CD4-positive, alpha-beta T cell (primary cell): ENCODE measurements around the gene FBXO7. TPM values are rescaled to one million over a fixed set of nuclear protein-coding genes. Genes with fewer than 3 reads are reported as not detected.

Experiments
- ATAC-seq: fragments of 200-7000 bp; cut with Tn5 transposase; one replicate; pipeline ENCODE4 v1.10.0; 2022; ENCODE audit warnings: mild to moderate bottlenecking; ENCODE audit not compliant: poor library complexity
- CTCF ChIA-PET: fragments of 350-600 bp; sonication (Branson Sonifier 250); formaldehyde crosslinking; loops from one replicate; lab custom pipeline; 2021; ENCODE audit warnings: antibody characterized with exemption, inconsistent platforms; lab: Charles Lee
- POLR2A ChIA-PET: fragments of 350-600 bp; sonication (Branson Sonifier 250); formaldehyde crosslinking; loops from one replicate; lab custom pipeline; 2021; ENCODE audit warnings: antibody characterized with exemption, inconsistent platforms; lab: Charles Lee
- DNase-seq, 14 experiments: peaks; one replicate each; pipeline ENCODE4 v3.0.0-alpha.2; 2013 to 2020; ENCODE audit warnings: mixed read lengths in 2 of 14
- H3K27ac ChIP-seq, 2 donors: one replicate each; pipeline versions ENCODE4 v1.5.1 to v1.7.0; 2013; ENCODE audit warnings: low read length in 2 of 2, low read depth in 1 of 2, mild to moderate bottlenecking in 1 of 2
- H3K27me3 ChIP-seq, 2 experiments: 1 replicate in 1 of 2; 2 replicates in 1 of 2; pipeline versions ENCODE4 v1.6.1 to v1.7.0; 2013; ENCODE audit warnings: low read length in 2 of 2, control low read depth in 1 of 2, mild to moderate bottlenecking in 1 of 2, moderate library complexity in 1 of 2; ENCODE audit not compliant: insufficient read depth in 2 of 2, control insufficient read depth in 1 of 2
- H3K36me3 ChIP-seq: one replicate; pipeline ENCODE4 v1.6.1; 2013; ENCODE audit warnings: low read length, control low read depth; ENCODE audit not compliant: insufficient read depth
- H3K4me1 ChIP-seq: one replicate; pipeline ENCODE4 v1.6.1; 2013; ENCODE audit warnings: low read length, control low read depth; ENCODE audit not compliant: insufficient read depth
- H3K4me3 ChIP-seq: one replicate; pipeline ENCODE4 v1.5.1; 2013; ENCODE audit warnings: mild to moderate bottlenecking, low read length, moderate library complexity
- H3K9me3 ChIP-seq, 2 experiments: 1 replicate in 1 of 2; 2 replicates in 1 of 2; pipeline versions ENCODE4 v1.6.1 to v1.7.0; 2013; ENCODE audit warnings: low read length in 2 of 2, mild to moderate bottlenecking in 2 of 2, control low read depth in 1 of 2, moderate library complexity in 1 of 2; ENCODE audit not compliant: control insufficient read depth in 1 of 2, insufficient read depth in 1 of 2
- H3K27ac Mint-ChIP-seq: one replicate; pipeline ENCODE4 v1.8.0; 2020; ENCODE audit warnings: mixed read lengths
- H3K27me3 Mint-ChIP-seq: one replicate; pipeline ENCODE4 v1.8.0; 2021; ENCODE audit warnings: mixed read lengths
- H3K36me3 Mint-ChIP-seq: one replicate; pipeline ENCODE4 v1.8.0; 2021; ENCODE audit warnings: low read depth, mixed read lengths
- H3K4me1 Mint-ChIP-seq: one replicate; pipeline ENCODE4 v1.8.0; 2021; ENCODE audit warnings: low read depth, mixed read lengths
- H3K4me3 Mint-ChIP-seq: one replicate; pipeline ENCODE4 v1.8.0; 2020; ENCODE audit warnings: mild to moderate bottlenecking, mixed read lengths
- H3K9me3 Mint-ChIP-seq: one replicate; pipeline ENCODE4 v1.8.0; 2020; ENCODE audit warnings: mixed read lengths
- intact Hi-C, 2 experiments: fragments of 100-400 bp; cut with DNase I in 1 of 2; cut with micrococcal nuclease in 1 of 2; formaldehyde crosslinking; loops; one replicate each; pipeline versions ENCODE4 v1.15.1 to v1.9.0; 2023 to 2025; cut with DNase I, micrococcal nuclease
- total RNA-seq, 174 experiments: library from RNA in 2 of 174; stranded (reverse) in 2 of 174; gene quantifications; one replicate each; pipeline ENCODE4 v1.2.3 and lab custom pipeline; 2021 to 2026
- TF ChIP-seq, protein P1 (sequence below): fragments of 200-600 bp; IDR thresholded peaks from one replicate; pipeline ENCODE4 v1.8.0; 2022; ENCODE audit warnings: antibody characterized with exemption, mild to moderate bottlenecking

FBXO7 gene
- total RNA-seq, 2 experiments from 2014 or later: 161 to 169 TPM

DNA sequence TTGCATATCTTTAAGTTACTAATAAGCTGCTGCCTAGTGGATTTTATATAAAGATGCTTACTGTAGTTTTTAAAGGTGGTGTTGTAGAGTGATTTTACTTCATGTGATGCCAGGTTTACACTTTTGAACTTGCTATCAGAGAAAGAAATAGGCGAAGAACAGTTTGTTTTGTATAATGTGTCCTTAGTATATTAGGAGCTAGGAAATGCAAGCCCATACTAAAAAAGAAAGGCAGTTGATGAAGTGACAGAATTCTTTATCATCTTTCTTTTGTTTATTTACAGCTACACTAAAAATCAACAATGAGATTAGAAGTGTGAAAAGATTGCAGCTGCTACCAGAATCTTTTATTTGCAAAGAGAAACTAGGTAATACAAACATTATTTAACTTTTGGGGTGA lies 12.8 kb downstream of the FBXO7 start:
- Histone ChIP-seq H3K4me1 (no peaks in the 10 kb centered on the region), H3K36me3 (peaks cover 86% of the 10 kb centered on the region), H3K4me3 (no peak overlapping the region), H3K27ac (no peak overlapping the region), H3K9me3 (no peaks in the 10 kb centered on the region), H3K27me3 (no peaks in the 10 kb centered on the region)
- no peak overlapping the region for H3K27ac Mint-ChIP-seq
- H3K4me3 Mint-ChIP-seq: no peak overlapping the region
- H3K4me1 Mint-ChIP-seq: peaks cover 20% of the 10 kb centered on the region
- intact Hi-C loops: no loop called here
- TF ChIP-seq, protein P1, sequence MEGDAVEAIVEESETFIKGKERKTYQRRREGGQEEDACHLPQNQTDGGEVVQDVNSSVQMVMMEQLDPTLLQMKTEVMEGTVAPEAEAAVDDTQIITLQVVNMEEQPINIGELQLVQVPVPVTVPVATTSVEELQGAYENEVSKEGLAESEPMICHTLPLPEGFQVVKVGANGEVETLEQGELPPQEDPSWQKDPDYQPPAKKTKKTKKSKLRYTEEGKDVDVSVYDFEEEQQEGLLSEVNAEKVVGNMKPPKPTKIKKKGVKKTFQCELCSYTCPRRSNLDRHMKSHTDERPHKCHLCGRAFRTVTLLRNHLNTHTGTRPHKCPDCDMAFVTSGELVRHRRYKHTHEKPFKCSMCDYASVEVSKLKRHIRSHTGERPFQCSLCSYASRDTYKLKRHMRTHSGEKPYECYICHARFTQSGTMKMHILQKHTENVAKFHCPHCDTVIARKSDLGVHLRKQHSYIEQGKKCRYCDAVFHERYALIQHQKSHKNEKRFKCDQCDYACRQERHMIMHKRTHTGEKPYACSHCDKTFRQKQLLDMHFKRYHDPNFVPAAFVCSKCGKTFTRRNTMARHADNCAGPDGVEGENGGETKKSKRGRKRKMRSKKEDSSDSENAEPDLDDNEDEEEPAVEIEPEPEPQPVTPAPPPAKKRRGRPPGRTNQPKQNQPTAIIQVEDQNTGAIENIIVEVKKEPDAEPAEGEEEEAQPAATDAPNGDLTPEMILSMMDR: no peak
- CTCF ChIA-PET: no interaction called here
- no peak for ATAC-seq
- POLR2A ChIA-PET: interaction anchor here (0.6 kb wide), 1 partner anchor 9 kb away, joined by 4 read pairs; no protein-coding TSS in a partner anchor
- H3K9me3 Mint-ChIP-seq: no peaks in the 10 kb centered on the region
- no peaks in the 10 kb centered on the region for H3K27me3 Mint-ChIP-seq
- DNase-seq: no peak
- H3K36me3 Mint-ChIP-seq: peaks cover 71% of the 10 kb centered on the region

GRCh38 chr22:32489377-32489776 lies 14.8 kb downstream of the FBXO7 start:
- TF ChIP-seq, protein P1: no peak
- ChIA-PET POLR2A (no interaction called here), CTCF (no interaction called here)
- no peak overlapping the region for H3K27ac Mint-ChIP-seq
- H3K27me3 ChIP-seq: no peaks in the 10 kb centered on the region
- peaks cover 98% of the 10 kb centered on the region for H3K36me3 ChIP-seq
- intact Hi-C loops: no loop called here
- H3K9me3 ChIP-seq: no peaks in the 10 kb centered on the region
- H3K4me1 Mint-ChIP-seq: peaks cover 20% of the 10 kb centered on the region
- no peak overlapping the region for H3K4me3 ChIP-seq
- no peaks in the 10 kb centered on the region for H3K4me1 ChIP-seq
- no peaks in the 10 kb centered on the region for H3K9me3 Mint-ChIP-seq
- no peak overlapping the region for H3K4me3 Mint-ChIP-seq
- DNase-seq (no peak), ATAC-seq (no peak)
- no peak overlapping the region for H3K27ac ChIP-seq
- peaks cover 89% of the 10 kb centered on the region for H3K36me3 Mint-ChIP-seq
- H3K27me3 Mint-ChIP-seq: no peaks in the 10 kb centered on the region

DNA sequence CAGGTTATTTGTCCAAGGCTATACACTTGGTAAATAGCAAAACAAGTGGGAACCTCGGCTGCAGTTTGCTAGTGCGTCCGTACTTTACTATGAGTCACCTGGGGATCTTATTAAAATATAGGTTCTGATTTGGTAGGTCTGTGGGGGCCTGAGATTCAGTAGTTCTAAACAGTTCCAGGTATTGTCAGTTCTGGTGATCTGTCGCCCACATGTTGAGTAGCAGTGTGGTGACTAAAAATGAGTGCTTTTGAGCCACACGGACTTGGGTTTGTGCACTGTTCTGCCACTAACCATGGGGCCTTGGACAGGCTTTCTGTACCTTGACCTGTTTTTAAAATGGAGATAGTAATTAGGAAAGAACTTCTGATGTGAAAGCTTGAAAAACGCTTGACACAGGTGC lies 15.7 kb downstream of the FBXO7 start:
- H3K4me3 ChIP-seq: no peak overlapping the region
- DNase-seq: no peak
- Mint-ChIP-seq H3K27ac (no peak overlapping the region), H3K36me3 (peaks cover 98% of the 10 kb centered on the region), H3K4me1 (peaks cover 20% of the 10 kb centered on the region), H3K27me3 (no peaks in the 10 kb centered on the region), H3K9me3 (no peaks in the 10 kb centered on the region), H3K4me3 (no peak overlapping the region)
- H3K9me3 ChIP-seq: no peaks in the 10 kb centered on the region
- no peaks in the 10 kb centered on the region for H3K4me1 ChIP-seq
- peaks cover 94% of the 10 kb centered on the region for H3K36me3 ChIP-seq
- H3K27ac ChIP-seq: no peak overlapping the region
- ATAC-seq: no peak
- TF ChIP-seq, protein P1: no peak
- CTCF ChIA-PET: interaction anchor here (1.4 to 1.7 kb wide), 2 partner anchors 9 to 70 kb away, joined by 3 read pairs; no protein-coding TSS in a partner anchor
- intact Hi-C loops: no loop called here
- H3K27me3 ChIP-seq: no peaks in the 10 kb centered on the region
- POLR2A ChIA-PET: no interaction called here
